ENCODE results near the gene RALGAPA2. TPM values are rescaled to one million over a fixed set of nuclear protein-coding genes. Genes with fewer than 3 reads are reported as not detected.
A peak's percentile ranks its signal among the peaks of the same experiment; 100 is the strongest.

RALGAPA2 gene
- total RNA-seq, 1 donor from 2014 or later = 88.9 TPM

GRCh38 chr20:20593447-20594170, 118.8 kb downstream of the RALGAPA2 start:
- TF ChIP-seq CTCF (IDR thresholded peaks at IDR 0.05) = peak; percentile 59
- intact Hi-C loops (cut with DNase I) = no loop called here
- DNase-seq (no peak), ATAC-seq (peak; percentile 70)
- Histone ChIP-seq H3K4me3 (no peak overlapping the region), H3K27ac (peak overlapping the region; percentile 6), H3K27me3 (no peaks in the 10 kb centered on the region), H3K9me3 (no peaks in the 10 kb centered on the region), H3K4me1 (peaks cover 14% of the 10 kb centered on the region), H3K36me3 (peaks cover 26% of the 10 kb centered on the region)

- Histone ChIP-seq H3K9me3 (no peaks in the 10 kb centered on the region), H3K4me1 (no peaks in the 10 kb centered on the region), H3K4me3 (no peak overlapping the region), H3K27ac (no peak overlapping the region), H3K27me3 (no peaks in the 10 kb centered on the region), H3K36me3 (peaks cover 83% of the 10 kb centered on the region)
- ATAC-seq (no peak), DNase-seq (no peak)
- TF ChIP-seq CTCF (IDR thresholded peaks at IDR 0.05) = no peak
- intact Hi-C loops (cut with DNase I) = no loop called here
Observed at GRCh38 chr20:20585146-20585545, 127.3 kb downstream of the RALGAPA2 start.

- no peaks in the 10 kb centered on the region for H3K4me1 ChIP-seq
- H3K4me3 ChIP-seq = no peak overlapping the region
- DNase-seq (no peak), ATAC-seq (peak; percentile 43)
- H3K9me3 ChIP-seq = no peaks in the 10 kb centered on the region
- H3K27me3 ChIP-seq = no peaks in the 10 kb centered on the region
- H3K27ac ChIP-seq = no peak overlapping the region
- intact Hi-C loops (cut with DNase I) = no loop called here
- no peak for TF ChIP-seq CTCF (IDR thresholded peaks at IDR 0.05)
- H3K36me3 ChIP-seq = peaks cover 86% of the 10 kb centered on the region
Observed at GRCh38 chr20:20582734-20583133, 129.7 kb downstream of the RALGAPA2 start.

- Histone ChIP-seq H3K27me3 (no peaks in the 10 kb centered on the region), H3K9me3 (no peaks in the 10 kb centered on the region), H3K4me3 (no peak overlapping the region), H3K4me1 (no peaks in the 10 kb centered on the region), H3K27ac (no peak overlapping the region), H3K36me3 (peaks cover 83% of the 10 kb centered on the region)
- intact Hi-C loops (cut with DNase I) = no loop called here
- DNase-seq (no peak), ATAC-seq (no peak)
- no peak for TF ChIP-seq CTCF (IDR thresholded peaks at IDR 0.05)
Observed at GRCh38 chr20:20580139-20580538, 132.3 kb downstream of the RALGAPA2 start.

GRCh38 chr20:20578838-20579237, 133.6 kb downstream of the RALGAPA2 start:
- intact Hi-C loops (cut with DNase I) = no loop called here
- no peak for TF ChIP-seq CTCF (IDR thresholded peaks at IDR 0.05)

More at GRCh38 chr20:20578838-20579237, 133.6 kb downstream of the RALGAPA2 start:
- DNase-seq (no peak), ATAC-seq (no peak)
- Histone ChIP-seq H3K4me1 (no peaks in the 10 kb centered on the region), H3K27me3 (no peaks in the 10 kb centered on the region), H3K9me3 (no peaks in the 10 kb centered on the region), H3K4me3 (no peak overlapping the region), H3K27ac (no peak overlapping the region), H3K36me3 (peaks cover 85% of the 10 kb centered on the region)
